GM19351 (cell line): ENCODE data around the gene CRTC1.

Experiments used
- ATAC-seq: cut with Tn5 transposase; IDR thresholded peaks from one replicate; pipeline ENCODE4 v1.9.1; 2021; ENCODE audit warnings: mild to moderate bottlenecking, moderate library complexity; ENCODE audit not compliant: unreplicated experiment

The CRTC1 gene

GRCh38 chr19:18742838-18743783 is 59.6 kb downstream of the CRTC1 start:
- no peak for ATAC-seq

GRCh38 chr19:18743784-18744418 is 60.4 kb downstream of the CRTC1 start:
- no peak for ATAC-seq

GRCh38 chr19:18745012-18745735 is 61.7 kb downstream of the CRTC1 start:
- no peak for ATAC-seq

GRCh38 chr19:18745931-18746330 is 62.5 kb downstream of the CRTC1 start:
- ATAC-seq = no peak

GRCh38 chr19:18746401-18747325 is 63.2 kb downstream of the CRTC1 start:
- no peak for ATAC-seq

GRCh38 chr19:18749362-18750231 is 66.1 kb downstream of the CRTC1 start:
- no peak for ATAC-seq

GRCh38 chr19:18750295-18750970 is 67.0 kb downstream of the CRTC1 start:
- no peak for ATAC-seq

GRCh38 chr19:18751571-18751970 is 68.1 kb downstream of the CRTC1 start:
- no peak for ATAC-seq

GRCh38 chr19:18754501-18754900 is 71.0 kb downstream of the CRTC1 start:
- ATAC-seq = no peak

- no peak for ATAC-seq
Measured at GRCh38 chr19:18756896-18757295, 73.4 kb downstream of the CRTC1 start.

GRCh38 chr19:18759304-18759994 is 76.0 kb downstream of the CRTC1 start:
- no peak for ATAC-seq

GRCh38 chr19:18759995-18760426 is 76.5 kb downstream of the CRTC1 start:
- no peak for ATAC-seq

GRCh38 chr19:18760440-18761383 is 77.2 kb downstream of the CRTC1 start:
- no peak for ATAC-seq

GRCh38 chr19:18761531-18762110 is 78.1 kb downstream of the CRTC1 start:
- ATAC-seq = no peak

GRCh38 chr19:18762125-18763023 is 78.9 kb downstream of the CRTC1 start:
- no peak for ATAC-seq
